Measurements from ENCODE around the gene ZNF524.

- TF ChIP-seq TAF1 (IDR thresholded peaks at IDR 0.05; ENCODE audit: borderline replicate concordance, low read depth, low read length) (no peak), CREM (IDR thresholded peaks at IDR 0.05; ENCODE audit: low read depth) (no peak), SPI1 (IDR thresholded peaks at IDR 0.05; ENCODE audit: borderline replicate concordance, insufficient read depth, low read depth, low read length) (no peak), HDGF (IDR thresholded peaks at IDR 0.05) (no peak), FOS (IDR thresholded peaks at IDR 0.05; ENCODE audit: borderline replicate concordance, extremely low read depth, insufficient read length) (no peak)
Measured at GRCh38 chr19:55633861-55634260, 33.8 kb downstream of the ZNF524 start.

All from GM12878 (cell line).